SW480 (cell line): ENCODE results near the gene MSH6.

Experiments
- DNase-seq: peaks from one replicate; pipeline ENCODE4 v3.0.0-alpha.2; 2016; ENCODE audit warnings: low spot score

MSH6 gene

DNA sequence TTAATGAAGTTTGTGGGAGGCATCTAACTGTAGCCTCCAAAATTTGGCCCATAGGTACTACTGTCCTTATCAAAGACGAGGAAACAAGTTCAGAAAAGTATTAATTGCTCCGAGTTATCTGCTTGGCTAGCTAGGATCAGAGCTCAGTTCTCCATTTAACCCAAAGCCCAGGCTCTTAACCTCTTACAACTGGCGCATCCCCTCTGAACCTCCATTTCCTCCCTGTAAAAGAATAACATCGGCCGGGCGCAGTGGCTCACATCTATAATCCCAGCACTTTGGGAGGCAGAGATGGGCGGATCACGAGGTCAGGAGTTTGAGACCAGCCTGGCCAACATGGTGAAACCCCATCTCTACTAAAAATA lies 3.5 kb upstream of the MSH6 start:
- DNase-seq = no peak

DNA sequence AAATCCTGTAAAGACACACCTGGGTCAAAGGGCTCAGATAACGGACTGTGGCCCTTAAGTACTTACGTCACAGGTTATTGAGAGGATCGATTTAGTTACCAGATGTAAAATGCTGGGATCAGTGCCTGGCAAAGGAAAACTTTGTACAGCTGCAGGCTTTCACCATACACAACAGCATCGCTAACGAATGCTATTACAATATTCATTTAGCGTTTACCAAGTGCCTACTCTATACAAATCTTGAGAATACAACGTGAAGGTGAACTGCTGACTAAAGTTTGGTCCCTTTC lies 619 bp upstream of the MSH6 start:
- no peak for DNase-seq

DNA sequence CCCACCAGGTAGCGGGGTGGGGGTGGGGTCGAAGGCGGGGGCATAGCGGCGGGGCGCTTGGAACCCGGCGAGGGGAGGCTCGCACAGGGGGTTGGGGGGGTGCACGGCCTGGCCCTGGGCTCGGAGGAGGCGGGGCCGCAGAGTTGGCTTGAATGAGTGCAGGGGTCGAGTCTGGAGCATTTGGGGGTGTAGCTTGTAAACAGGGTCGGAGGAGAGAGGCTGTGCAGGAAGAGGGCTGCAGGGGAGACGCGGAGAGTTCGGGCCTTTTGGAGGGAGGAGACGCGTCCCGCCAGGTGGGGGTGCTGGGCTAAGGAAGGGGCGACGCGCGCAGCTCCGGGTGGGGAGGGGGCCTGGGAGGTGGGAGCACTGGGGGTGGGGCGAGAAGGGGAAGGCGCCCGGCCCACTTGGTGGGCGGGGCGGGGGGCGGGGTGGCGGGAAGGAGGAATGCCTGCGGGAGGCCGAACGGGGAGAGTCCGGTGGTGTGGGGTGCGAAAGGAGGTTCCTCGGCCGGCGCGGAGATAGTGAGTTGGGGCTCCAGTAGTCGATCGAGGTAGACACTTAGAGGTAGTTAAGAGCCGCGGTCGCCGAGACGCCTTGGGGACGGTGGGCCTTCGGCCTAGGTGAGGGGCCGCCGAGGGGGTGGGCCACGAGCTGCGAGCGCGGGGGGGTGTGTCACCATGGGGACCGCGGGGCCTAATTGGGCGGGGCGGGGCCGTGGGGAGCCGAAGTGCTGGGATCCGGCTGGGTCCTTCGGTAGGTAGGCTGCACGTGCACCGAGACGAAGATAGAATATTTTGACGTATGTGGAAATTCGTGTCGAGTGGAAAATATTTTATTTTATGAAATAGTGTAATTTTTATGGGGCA lies 774 bp downstream of the MSH6 start:
- peak; percentile 87 for DNase-seq

- no peak for DNase-seq
Observed at GRCh38 chr2:47784352-47784851, 1.5 kb downstream of the MSH6 start.

- DNase-seq = no peak
Observed at GRCh38 chr2:47785986-47786385, 3.0 kb downstream of the MSH6 start.

- no peak for DNase-seq
Observed at GRCh38 chr2:47796090-47796697, 13.2 kb downstream of the MSH6 start.

DNA sequence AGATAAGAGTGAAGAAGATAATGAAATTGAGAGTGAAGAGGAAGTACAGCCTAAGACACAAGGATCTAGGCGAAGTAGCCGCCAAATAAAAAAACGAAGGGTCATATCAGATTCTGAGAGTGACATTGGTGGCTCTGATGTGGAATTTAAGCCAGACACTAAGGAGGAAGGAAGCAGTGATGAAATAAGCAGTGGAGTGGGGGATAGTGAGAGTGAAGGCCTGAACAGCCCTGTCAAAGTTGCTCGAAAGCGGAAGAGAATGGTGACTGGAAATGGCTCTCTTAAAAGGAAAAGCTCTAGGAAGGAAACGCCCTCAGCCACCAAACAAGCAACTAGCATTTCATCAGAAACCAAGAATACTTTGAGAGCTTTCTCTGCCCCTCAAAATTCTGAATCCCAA lies 15.7 kb downstream of the MSH6 start:
- DNase-seq = no peak

DNA sequence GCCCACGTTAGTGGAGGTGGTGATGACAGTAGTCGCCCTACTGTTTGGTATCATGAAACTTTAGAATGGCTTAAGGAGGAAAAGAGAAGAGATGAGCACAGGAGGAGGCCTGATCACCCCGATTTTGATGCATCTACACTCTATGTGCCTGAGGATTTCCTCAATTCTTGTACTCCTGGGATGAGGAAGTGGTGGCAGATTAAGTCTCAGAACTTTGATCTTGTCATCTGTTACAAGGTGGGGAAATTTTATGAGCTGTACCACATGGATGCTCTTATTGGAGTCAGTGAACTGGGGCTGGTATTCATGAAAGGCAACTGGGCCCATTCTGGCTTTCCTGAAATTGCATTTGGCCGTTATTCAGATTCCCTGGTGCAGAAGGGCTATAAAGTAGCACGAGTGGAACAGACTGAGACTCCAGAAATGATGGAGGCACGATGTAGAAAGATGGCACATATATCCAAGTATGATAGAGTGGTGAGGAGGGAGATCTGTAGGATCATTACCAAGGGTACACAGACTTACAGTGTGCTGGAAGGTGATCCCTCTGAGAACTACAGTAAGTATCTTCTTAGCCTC lies 16.2 kb downstream of the MSH6 start:
- DNase-seq = no peak

- DNase-seq = no peak
Observed at GRCh38 chr2:47801118-47801517, 18.2 kb downstream of the MSH6 start.

- no peak for DNase-seq
Observed at GRCh38 chr2:47803363-47803762, 20.4 kb downstream of the MSH6 start.

- DNase-seq = no peak
Observed at GRCh38 chr2:47803770-47804169, 20.8 kb downstream of the MSH6 start.

DNA sequence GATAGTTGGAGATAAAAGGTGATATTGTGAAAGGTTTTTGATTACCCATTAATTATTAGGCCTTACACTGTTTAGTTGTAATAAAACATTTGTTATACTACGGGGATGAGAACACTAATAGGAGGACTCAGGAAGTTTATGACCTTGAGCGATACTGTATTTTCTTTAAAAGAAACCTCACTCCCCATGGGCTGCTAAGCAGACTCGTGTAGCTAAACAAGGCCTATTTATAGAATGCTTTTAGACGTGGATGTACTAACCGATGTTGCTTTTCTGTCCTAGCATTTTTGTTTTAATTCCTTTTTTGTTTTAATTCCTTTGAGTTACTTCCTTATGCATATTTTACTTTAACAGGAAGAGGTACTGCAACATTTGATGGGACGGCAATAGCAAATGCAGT lies 22.9 kb downstream of the MSH6 start:
- no peak for DNase-seq

- no peak for DNase-seq
Observed at GRCh38 chr2:47808614-47809013, 25.7 kb downstream of the MSH6 start.

DNA sequence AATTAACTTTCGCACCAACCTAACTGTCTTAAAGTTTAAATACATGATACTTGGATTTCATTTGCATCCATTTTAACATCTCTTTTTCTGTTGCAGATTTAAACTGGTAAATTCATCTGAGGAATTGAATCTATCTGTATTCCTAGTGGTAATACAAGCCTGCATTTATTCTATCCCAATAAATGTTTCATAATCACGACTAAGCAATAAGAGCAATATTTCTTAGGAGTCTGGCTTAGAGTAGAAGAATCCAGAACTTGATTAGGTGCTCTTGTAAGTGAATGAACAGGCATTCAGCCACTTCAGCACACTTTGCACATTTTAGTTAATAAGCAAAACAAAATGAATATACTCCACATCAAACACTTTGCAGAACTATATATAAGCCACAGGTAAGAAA lies 27.0 kb downstream of the MSH6 start:
- no peak for DNase-seq

DNA sequence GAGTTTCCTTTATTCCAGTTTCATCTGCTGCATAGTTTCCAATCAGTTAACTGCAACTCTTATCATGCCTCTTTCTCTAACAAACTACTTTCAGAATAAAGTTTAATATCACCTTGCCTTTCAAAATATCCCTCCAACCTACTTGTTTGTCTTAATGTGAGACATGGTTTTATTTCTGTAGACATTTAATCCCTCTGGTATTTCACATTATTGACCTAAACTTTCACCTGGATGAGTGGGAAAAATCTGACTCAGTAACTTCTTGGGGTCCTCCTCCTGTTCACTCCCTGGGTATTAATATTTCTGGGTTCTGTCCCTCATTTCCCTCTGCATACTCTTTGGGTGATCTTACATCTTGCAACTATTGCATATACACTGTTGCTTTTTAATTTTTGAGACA lies 27.9 kb downstream of the MSH6 start:
- no peak for DNase-seq

- DNase-seq = no peak
Observed at GRCh38 chr2:47811668-47812067, 28.7 kb downstream of the MSH6 start.

DNA sequence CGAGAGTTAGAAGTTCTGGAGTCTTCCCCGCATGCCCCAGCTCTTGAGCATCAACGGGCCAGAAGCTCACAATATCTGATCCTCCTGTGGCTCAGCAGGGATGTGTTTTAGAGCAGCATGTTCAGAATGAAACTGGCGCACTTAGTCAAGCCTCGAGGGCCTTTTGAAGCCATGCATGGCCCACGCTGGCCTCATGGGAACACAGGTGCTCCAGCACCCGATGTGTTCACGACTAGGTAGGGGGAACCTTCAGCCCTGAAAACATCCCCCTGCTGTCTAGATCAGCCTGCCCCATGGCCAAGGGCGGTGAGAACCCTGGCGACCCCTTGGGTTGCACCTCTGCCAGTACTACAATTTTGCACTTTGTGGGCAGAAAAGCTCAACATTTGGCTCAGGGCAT lies 32.8 kb downstream of the MSH6 start:
- no peak for DNase-seq

- DNase-seq = no peak
Observed at GRCh38 chr2:47818777-47819176, 35.8 kb downstream of the MSH6 start.

GRCh38 chr2:47819834-47820233 lies 36.9 kb downstream of the MSH6 start:
- DNase-seq = no peak

DNA sequence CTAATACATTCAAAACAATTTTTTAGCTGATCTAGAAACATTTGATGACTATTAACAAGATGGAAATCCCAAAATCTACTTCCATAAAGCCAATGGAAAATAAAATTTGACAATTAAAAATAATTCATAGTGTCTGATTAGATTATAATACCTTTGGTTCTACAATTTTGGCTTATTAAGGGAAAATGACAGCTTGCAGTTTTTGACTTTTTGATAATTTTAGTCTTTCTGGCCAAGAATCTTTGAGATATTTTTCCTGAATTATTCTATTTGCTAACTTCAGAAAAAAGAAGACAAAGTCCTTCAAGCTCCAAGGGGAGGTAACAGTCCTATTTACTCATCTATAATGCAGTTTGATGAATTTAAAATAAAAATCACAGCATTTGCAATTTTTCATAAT lies 39.6 kb downstream of the MSH6 start:
- DNase-seq = no peak

- no peak for DNase-seq
Observed at GRCh38 chr2:47833516-47833968, 50.6 kb downstream of the MSH6 start.

DNA sequence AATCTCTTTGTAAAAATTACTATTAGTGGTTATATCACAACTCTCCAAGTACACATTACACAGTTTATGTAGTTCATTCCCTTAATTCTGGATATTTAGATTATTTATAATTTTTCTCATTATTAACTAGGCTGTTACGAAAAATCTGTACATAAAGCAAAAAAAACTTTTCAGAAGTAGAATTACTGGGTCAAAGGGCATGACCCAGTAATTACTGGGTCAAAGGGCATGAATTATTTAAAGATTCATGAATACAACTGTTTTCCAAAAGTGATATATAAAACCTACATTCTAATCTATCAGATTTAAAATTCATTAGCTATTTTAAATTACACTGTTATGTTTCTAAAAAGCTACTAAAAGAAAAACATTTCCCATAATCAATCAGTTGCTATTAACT lies 55.3 kb downstream of the MSH6 start:
- no peak for DNase-seq

DNA sequence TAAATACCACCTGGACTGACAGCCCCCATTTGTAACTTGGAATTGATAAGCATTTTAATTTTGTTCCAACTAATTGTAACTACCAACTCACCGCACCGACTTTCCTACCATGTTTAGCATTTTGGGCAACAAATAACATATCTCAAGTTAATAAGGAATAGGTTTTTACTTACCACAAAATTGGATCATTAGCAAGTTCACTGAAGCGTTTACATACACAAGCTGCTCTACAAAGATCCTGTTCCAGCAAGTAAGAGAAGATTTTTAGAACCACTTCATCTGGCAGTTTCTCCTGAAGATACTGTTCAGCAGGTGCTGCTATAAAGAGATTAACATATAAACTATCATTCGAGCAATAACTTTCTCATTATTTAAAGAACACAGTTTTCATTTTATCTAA lies 55.7 kb downstream of the MSH6 start:
- no peak for DNase-seq

DNA sequence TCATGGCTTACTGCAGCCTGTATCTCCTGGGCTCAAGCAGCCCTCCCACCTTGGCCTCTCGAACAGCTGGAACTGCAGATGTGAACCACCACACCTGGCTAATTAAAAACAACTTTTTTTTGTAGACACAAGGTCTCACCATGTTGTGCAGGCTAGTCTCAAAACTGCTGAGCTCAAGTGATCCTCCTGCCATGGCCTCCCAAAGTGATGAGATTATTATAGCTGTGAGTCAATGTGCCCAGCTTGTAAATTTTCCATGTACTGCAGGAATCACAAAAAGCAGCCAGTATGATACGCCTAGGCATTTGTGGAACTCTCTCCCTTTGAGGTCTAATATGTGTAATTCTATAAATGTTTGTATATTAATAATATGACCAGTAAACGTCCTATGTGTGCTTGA lies 59.9 kb downstream of the MSH6 start:
- DNase-seq = no peak
